ENCODE measurements around the gene TENT4A. TPM values are rescaled to one million over a fixed set of nuclear protein-coding genes. Genes with fewer than 3 reads are reported as not detected.

TENT4A gene
- total and polyA plus RNA-seq, 2 of the 13 experiments (the other 11 are each of a cell fraction or from before 2014, with no cell fraction given), result 6.3 to 13.3 TPM

- TF ChIP-seq EEA1 (CRISPR knock-in tag; IDR thresholded peaks at IDR 0.05; ENCODE audit: borderline replicate concordance) (no peak), SP2 (CRISPR knock-in tag; IDR thresholded peaks at IDR 0.05) (no peak), ARHGAP35 (CRISPR knock-in tag; IDR thresholded peaks at IDR 0.05; ENCODE audit: borderline replicate concordance) (peak; percentile 51; the same call in 1 of the 2 replicates), NFYB (CRISPR knock-in tag; IDR thresholded peaks at IDR 0.05) (no peak), ZNF580 (CRISPR knock-in tag; IDR thresholded peaks at IDR 0.05; ENCODE audit: borderline replicate concordance, low read depth) (0 out of 2 replicates have a peak, but pooled peaks have one; percentile 57), HOMEZ (CRISPR knock-in tag; IDR thresholded peaks at IDR 0.05; ENCODE audit: low read depth) (0 out of 2 replicates have a peak, but pooled peaks have one; percentile 40), RXRA (CRISPR knock-in tag; IDR thresholded peaks at IDR 0.05) (no peak), ZNF652 (CRISPR knock-in tag; IDR thresholded peaks at IDR 0.05; ENCODE audit: borderline replicate concordance, low read depth) (no peak), ATF5 (CRISPR knock-in tag; IDR thresholded peaks at IDR 0.05; ENCODE audit: low read depth) (no peak), RCOR2 (CRISPR knock-in tag; IDR thresholded peaks at IDR 0.05) (no peak), ZNF576 (CRISPR knock-in tag; IDR thresholded peaks at IDR 0.05) (no peak), SP1 (IDR thresholded peaks at IDR 0.05) (no peak), SP1 (CRISPR knock-in tag; IDR thresholded peaks at IDR 0.05) (no peak; the same call in 1 of the 2 replicates), AHR (CRISPR knock-in tag; IDR thresholded peaks at IDR 0.05) (no peak), ZFP36L1 (CRISPR knock-in tag; IDR thresholded peaks at IDR 0.05) (no peak), FLYWCH1 (CRISPR knock-in tag; IDR thresholded peaks at IDR 0.05) (no peak), MLX (CRISPR knock-in tag; IDR thresholded peaks at IDR 0.05) (no peak), ZNF263 (CRISPR knock-in tag; IDR thresholded peaks at IDR 0.05) (no peak), HOXA9 (CRISPR knock-in tag; IDR thresholded peaks at IDR 0.05; ENCODE audit: borderline replicate concordance) (no peak), ZSCAN20 (CRISPR knock-in tag; IDR thresholded peaks at IDR 0.05; ENCODE audit: borderline replicate concordance) (no peak; the same call in 1 of the 2 replicates), DMAP1 (CRISPR knock-in tag; IDR thresholded peaks at IDR 0.05) (no peak), ATF2 (CRISPR knock-in tag; IDR thresholded peaks at IDR 0.05) (0 out of 2 replicates have a peak, but pooled peaks have one; percentile 39), ARNT (IDR thresholded peaks at IDR 0.05) (no peak), SNAPC2 (CRISPR knock-in tag; IDR thresholded peaks at IDR 0.05) (no peak; the same call in 1 of the 2 replicates), ZFYVE20 (CRISPR knock-in tag; IDR thresholded peaks at IDR 0.05; ENCODE audit: borderline replicate concordance, low read depth) (no peak), RFX5 (IDR thresholded peaks at IDR 0.05; ENCODE audit: low read depth, low read length) (no peak)
Measured at GRCh38 chr5:6686915-6687409, 26.3 kb upstream of the TENT4A start (continued).

Data from HepG2 (cell line).